Muscle layer of colon (tissue), 2 donors: ENCODE measurements around the gene CRADD.
"Not testable (repeated sequence)": the region's sequence is repeated elsewhere in the genome, so short reads cannot be mapped to it uniquely, and the experiment has no call there.

Source experiments
- H3K27ac ChIP-seq: one replicate; pipeline ENCODE4 v1.7.0; 2013; ENCODE audit warnings: low read depth, mild to moderate bottlenecking, low read length, moderate library complexity
- H3K27me3 ChIP-seq, 2 donors: one replicate each; pipeline ENCODE4 v1.7.0; 2013; ENCODE audit warnings: low read length in 2 of 2, mild to moderate bottlenecking in 2 of 2; ENCODE audit not compliant: insufficient read depth in 2 of 2, control insufficient read depth in 1 of 2
- H3K36me3 ChIP-seq: one replicate; pipeline ENCODE4 v1.7.0; 2013; ENCODE audit warnings: mild to moderate bottlenecking, low read length; ENCODE audit not compliant: insufficient read depth
- H3K4me1 ChIP-seq: one replicate; pipeline ENCODE4 v1.7.0; 2013; ENCODE audit warnings: mild to moderate bottlenecking, low read length; ENCODE audit not compliant: insufficient read depth
- H3K4me3 ChIP-seq, 2 donors: one replicate each; pipeline ENCODE4 v1.7.0; 2013; ENCODE audit warnings: low read length in 2 of 2, low read depth in 1 of 2, mild to moderate bottlenecking in 1 of 2, moderate library complexity in 1 of 2
- H3K9ac ChIP-seq: one replicate; pipeline ENCODE4 v1.7.0; 2013; ENCODE audit warnings: low read length
- H3K9me3 ChIP-seq: one replicate; pipeline ENCODE4 v1.7.0; 2013; ENCODE audit warnings: mild to moderate bottlenecking, low read length
- donor health status: abdominal sarcoma.
- donor health status: Adenocarcinoma of cecum.

The CRADD gene

DNA sequence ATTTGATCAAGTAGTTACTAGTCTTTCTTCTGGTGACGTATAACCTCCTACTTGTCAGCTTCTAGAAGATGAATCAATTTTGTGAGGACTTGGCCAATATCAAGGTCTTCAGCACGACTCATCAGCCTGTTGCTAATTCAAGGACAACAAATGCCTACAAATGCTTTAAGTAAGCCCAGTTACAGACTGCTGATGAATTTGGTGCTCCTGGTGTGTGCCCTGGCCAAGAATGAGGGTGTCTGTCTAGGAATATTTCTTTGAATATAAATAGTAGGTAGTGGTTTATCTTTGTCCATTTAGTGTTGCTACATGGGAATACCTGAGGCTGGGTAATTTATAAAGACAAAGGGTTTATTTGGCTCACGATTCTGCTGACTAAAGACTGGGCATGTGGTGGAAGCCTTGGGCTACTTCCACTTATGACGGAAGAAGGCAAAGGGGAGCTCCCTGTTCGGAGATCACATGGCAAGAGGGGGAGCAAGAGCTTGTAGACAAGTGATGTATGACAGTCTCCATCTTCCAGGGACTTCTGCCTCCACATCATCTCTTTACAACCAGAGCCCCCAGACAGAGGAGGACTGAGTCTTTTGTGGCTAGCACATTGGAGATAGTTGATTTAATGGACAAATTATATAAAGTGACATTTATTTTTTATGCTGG lies 180.2 kb downstream of the CRADD start:
- H3K27ac ChIP-seq, result no peak overlapping the region
- peaks cover 3% of the 10 kb centered on the region for H3K36me3 ChIP-seq
- H3K9me3 ChIP-seq, result no peaks in the 10 kb centered on the region
- no peaks in the 10 kb centered on the region for H3K27me3 ChIP-seq
- H3K4me3 ChIP-seq, result no peak overlapping the region
- H3K9ac ChIP-seq, result no peak overlapping the region
- peaks cover 18% of the 10 kb centered on the region for H3K4me1 ChIP-seq

DNA sequence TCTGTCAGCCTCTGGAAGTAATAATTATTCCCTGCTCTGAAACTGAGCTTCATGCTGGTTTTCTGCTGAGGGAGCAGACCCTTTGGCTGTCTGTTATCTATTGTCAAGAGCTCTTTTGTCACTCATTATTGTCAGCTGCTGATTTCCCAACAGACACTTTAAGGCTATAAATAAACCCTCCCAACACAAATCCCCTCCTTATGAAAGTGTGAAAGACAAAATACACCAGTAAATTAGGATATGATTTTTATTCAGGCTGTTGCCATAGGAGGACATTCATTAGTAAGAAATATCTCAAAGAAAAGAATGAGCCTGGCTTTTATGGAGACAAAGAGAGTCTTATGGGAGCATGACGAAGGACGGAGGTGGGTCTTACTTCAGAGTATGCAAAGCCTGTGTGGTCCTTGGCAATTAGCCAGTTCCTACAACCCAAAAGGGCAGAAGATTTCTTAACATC lies 180.8 kb downstream of the CRADD start:
- no peak overlapping the region for H3K9ac ChIP-seq
- H3K4me3 ChIP-seq, result no peak overlapping the region
- peaks cover 3% of the 10 kb centered on the region for H3K36me3 ChIP-seq
- H3K4me1 ChIP-seq, result peaks cover 18% of the 10 kb centered on the region
- no peak overlapping the region for H3K27ac ChIP-seq
- H3K9me3 ChIP-seq, result no peaks in the 10 kb centered on the region
- no peaks in the 10 kb centered on the region for H3K27me3 ChIP-seq

DNA sequence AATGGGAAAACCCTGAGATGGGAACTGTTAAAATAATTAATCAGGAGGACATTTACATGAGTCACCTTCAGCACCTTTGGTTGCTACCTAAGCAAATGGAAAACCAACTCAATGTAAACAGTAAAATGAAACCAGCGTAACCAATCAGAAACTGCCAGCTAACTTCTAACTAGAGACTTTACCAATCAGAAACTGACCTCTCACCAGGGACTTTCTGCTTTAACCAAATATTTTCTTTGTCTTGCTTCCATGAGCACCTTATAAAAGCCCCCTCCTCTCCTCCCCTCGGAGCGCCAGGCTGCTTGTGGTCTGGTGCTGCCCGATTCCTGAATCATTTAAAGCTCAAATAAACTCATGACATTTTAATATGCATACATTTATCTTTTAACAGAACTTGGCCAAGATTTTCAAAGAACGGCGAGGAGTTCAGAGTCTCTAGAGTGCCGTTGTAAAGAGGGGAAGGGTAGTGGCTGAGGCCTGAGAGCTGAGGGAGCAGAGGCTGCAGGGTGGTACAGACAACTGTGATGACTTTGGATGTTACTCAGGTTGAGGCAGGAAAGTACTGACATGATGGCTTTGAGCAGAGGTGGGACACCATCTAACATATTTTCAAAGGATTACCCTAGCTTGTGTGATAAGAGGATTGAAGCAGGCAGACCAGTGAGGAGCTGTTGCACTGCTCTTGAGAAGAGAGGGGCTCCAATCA lies 183.6 kb downstream of the CRADD start:
- no peaks in the 10 kb centered on the region for H3K36me3 ChIP-seq
- no peak overlapping the region for H3K27ac ChIP-seq
- peaks cover 6% of the 10 kb centered on the region for H3K9me3 ChIP-seq
- H3K27me3 ChIP-seq, result no peaks in the 10 kb centered on the region
- H3K4me1 ChIP-seq, result peaks cover 18% of the 10 kb centered on the region
- H3K9ac ChIP-seq, result no peak overlapping the region
- no peak overlapping the region for H3K4me3 ChIP-seq

DNA sequence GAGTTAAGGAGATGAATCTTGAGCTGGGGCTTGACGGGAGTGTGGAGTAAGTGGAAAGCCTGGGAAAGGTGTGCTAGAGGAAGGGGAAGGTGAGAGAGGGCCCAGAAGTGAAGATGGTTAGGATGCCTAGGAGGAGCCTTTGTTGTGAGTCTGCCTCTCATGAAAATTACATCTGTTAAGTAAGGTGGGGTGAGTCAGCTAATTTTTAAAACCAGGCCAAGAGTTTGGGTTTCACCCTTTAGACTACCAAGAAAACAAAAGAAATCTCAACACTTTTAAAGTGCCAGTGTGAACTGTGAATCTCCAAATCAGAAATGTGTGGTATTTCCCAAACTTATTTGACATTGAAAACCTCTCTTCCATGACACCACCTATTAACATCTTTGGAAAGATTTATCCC lies 185.2 kb downstream of the CRADD start:
- no peaks in the 10 kb centered on the region for H3K36me3 ChIP-seq
- H3K4me3 ChIP-seq, result no peak overlapping the region
- H3K27me3 ChIP-seq, result no peaks in the 10 kb centered on the region
- peaks cover 8% of the 10 kb centered on the region for H3K4me1 ChIP-seq
- no peak overlapping the region for H3K27ac ChIP-seq
- peaks cover 6% of the 10 kb centered on the region for H3K9me3 ChIP-seq
- no peak overlapping the region for H3K9ac ChIP-seq

DNA sequence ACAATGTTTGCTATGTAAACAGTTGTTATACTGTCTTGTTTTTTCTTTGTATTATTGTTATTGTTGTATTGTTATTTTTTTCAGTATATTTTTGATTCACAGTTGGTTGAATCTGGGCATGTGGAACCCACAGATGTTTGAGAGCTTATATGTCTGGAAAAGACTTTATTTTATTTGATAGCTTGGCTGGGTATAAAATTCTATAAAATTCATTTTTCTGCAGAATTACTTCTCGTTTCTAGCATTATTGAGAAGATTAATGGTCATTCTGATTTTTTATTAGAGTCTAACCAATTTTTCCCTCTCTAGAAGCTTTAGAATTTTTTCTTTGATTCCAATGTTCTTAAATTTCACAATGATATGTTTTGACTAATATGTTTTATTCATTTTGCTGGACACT lies 188.6 kb downstream of the CRADD start:
- no peaks in the 10 kb centered on the region for H3K27me3 ChIP-seq
- H3K36me3 ChIP-seq, result no peaks in the 10 kb centered on the region
- no peak overlapping the region for H3K4me3 ChIP-seq
- no peak overlapping the region for H3K27ac ChIP-seq
- no peak overlapping the region for H3K9ac ChIP-seq
- no peaks in the 10 kb centered on the region for H3K4me1 ChIP-seq
- H3K9me3 ChIP-seq, result peaks cover 6% of the 10 kb centered on the region

DNA sequence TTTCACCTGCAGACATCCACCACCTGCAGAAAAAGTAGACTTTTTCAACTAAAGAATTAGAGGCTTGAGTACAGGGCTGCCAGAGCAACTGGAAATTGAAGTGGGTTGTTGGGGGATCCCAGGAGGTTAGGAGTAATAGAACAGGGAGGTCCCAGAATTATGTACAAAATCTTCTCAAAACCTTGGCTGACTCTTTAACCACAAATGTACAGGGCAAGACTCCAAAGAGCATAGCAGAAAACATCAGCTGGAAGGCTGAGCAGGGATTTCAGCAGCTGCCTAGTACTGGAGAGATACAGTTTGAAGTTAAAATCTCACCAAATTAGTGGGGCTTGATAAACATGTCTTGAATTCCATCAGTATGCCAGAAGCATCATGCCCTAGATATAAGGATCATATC lies 191.6 kb downstream of the CRADD start:
- Histone ChIP-seq H3K9ac (no peak overlapping the region), H3K9me3 (peaks cover 6% of the 10 kb centered on the region), H3K27ac (no peak overlapping the region), H3K27me3 (no peaks in the 10 kb centered on the region), H3K36me3 (no peaks in the 10 kb centered on the region), H3K4me3 (no peak overlapping the region), H3K4me1 (no peaks in the 10 kb centered on the region)

DNA sequence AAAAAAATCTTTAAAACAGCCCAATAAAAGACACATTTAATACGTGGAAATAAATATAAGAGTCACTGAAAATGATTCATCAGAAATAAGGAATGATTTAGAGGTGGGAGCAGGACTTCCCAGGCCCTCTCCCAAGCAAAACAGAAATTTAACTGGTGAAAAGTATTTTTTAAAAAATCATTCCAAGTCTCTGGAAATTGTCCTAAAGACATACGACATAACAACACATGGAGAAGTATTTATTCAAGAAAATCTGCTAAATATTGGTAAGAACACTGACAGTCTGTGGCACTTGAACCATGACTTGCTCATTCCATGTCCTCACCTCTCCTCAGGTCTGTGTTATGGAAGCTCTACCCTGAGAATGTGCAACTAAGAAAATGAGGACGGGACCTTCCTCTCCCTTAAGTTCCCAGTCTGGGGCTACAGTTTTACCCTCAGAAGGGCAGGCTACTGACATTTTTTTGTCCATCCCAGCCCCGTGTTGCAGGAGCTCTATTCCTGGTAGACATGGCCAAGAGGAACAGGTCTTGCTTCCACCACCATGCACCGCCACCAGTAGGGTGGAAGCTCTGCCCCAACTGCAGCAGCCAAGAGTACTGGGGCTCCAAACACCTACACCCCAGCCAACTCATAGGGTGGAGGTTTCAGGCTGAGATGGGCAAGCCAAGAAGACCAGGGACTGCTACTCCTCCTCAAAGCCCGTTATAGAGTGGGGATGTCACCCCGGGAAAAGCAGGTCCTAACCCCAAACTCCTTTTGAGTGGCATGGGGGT lies 193.0 kb downstream of the CRADD start:
- Histone ChIP-seq H3K27ac (no peak overlapping the region), H3K27me3 (no peaks in the 10 kb centered on the region), H3K9me3 (peaks cover 6% of the 10 kb centered on the region), H3K9ac (no peak overlapping the region), H3K4me1 (no peaks in the 10 kb centered on the region), H3K36me3 (no peaks in the 10 kb centered on the region), H3K4me3 (no peak overlapping the region)

DNA sequence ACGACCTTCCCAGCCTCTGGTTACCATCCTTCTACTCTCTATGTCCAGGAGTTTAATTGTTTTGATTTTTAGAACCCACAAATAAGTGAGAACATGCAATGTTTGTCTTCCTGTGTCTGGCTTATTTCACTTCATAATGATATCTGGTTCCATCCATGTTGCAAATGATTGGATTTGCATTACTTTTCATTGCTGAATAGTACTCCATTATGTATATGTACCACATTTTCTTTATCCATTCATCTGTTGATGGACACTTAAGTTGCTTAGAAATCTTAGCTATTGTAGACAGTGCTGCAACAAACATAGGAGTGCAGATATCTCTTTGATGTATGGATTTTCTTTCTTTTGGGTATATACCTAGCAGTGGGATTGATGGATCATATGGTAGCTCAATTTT lies 194.4 kb downstream of the CRADD start:
- H3K27me3 ChIP-seq, H3K36me3 ChIP-seq, H3K9ac ChIP-seq, H3K27ac ChIP-seq, H3K4me1 ChIP-seq, H3K9me3 ChIP-seq, H3K4me3 ChIP-seq: not testable (repeated sequence)

DNA sequence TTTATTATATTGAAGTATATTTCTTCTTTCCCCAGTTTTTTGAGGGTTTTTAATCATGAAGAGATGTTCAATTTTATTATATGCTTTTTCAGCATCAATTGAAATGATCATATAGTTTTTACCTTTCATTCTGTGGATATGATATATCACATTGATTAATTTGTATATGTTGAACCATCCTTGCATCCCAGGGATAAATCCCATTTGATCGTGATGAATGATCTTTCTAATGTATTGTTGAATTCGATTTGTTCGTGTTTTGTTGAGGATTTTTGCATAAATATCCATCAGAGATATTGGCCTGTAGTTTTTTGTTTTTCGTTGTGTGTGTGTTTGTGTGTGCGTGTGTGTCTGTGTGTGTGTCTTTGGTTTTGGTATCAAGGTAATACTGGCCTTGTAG lies 196.4 kb downstream of the CRADD start:
- Histone ChIP-seq H3K4me1 (no peaks in the 10 kb centered on the region), H3K9ac (no peak overlapping the region), H3K27me3 (no peaks in the 10 kb centered on the region), H3K4me3 (no peak overlapping the region), H3K36me3 (no peaks in the 10 kb centered on the region), H3K9me3 (no peaks in the 10 kb centered on the region), H3K27ac (no peak overlapping the region)

DNA sequence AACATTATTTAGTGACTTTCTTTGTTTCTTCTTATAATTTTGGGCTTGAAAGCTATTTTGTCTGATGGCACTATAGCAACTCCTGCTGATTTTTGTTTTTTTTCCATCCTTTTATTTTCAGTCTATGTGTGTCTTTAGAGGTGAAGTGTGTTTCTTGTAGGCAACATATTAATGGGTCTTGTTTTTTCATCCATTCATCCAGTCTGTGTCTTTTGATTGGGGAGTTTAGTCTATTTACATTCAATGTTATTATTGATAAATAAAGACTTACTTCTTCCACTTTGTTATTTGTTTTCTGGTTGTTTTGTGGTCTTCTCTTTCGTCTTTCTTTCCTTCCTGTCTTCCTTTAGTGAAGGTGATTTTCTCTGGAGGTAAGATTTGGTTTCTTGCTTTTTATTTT lies 198.0 kb downstream of the CRADD start:
- H3K4me3 ChIP-seq, result no peak overlapping the region
- H3K9ac ChIP-seq, result no peak overlapping the region
- no peaks in the 10 kb centered on the region for H3K4me1 ChIP-seq
- H3K27ac ChIP-seq, result no peak overlapping the region
- no peaks in the 10 kb centered on the region for H3K36me3 ChIP-seq
- no peaks in the 10 kb centered on the region for H3K9me3 ChIP-seq
- H3K27me3 ChIP-seq, result no peaks in the 10 kb centered on the region

DNA sequence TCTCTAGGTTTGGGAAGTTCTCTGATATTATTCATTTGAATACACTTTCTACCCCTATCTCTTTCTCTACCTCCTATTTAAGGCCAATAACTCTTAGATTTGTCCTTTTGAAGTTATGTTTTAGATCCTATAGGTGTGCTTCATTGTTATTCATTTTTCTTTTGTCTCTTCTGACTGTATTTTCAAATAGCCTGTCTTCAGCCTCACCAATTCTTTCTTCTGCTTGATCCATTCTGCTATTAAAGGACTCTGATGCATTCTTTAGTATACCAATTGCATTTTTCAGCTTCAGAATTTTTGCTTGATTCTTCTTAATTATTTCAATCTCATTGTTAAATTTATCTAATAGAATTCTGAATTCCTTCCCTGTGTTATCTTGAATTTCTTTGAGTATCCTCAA lies 199.2 kb downstream of the CRADD start:
- H3K36me3 ChIP-seq, result no peaks in the 10 kb centered on the region
- H3K27me3 ChIP-seq, result no peaks in the 10 kb centered on the region
- H3K27ac ChIP-seq, result no peak overlapping the region
- no peaks in the 10 kb centered on the region for H3K9me3 ChIP-seq
- H3K4me3 ChIP-seq, result no peak overlapping the region
- no peak overlapping the region for H3K9ac ChIP-seq
- H3K4me1 ChIP-seq, result no peaks in the 10 kb centered on the region
